ENCODE results near the gene SNUPN. TPM values are rescaled to one million over a fixed set of nuclear protein-coding genes. Genes with fewer than 3 reads are reported as not detected.
A peak's percentile ranks its signal among the peaks of the same experiment; 100 is the strongest.

SNUPN gene
- total RNA-seq, 3 donors from 2014 or later, result 18.7 to 23.9 (median 18.9) TPM

DNA sequence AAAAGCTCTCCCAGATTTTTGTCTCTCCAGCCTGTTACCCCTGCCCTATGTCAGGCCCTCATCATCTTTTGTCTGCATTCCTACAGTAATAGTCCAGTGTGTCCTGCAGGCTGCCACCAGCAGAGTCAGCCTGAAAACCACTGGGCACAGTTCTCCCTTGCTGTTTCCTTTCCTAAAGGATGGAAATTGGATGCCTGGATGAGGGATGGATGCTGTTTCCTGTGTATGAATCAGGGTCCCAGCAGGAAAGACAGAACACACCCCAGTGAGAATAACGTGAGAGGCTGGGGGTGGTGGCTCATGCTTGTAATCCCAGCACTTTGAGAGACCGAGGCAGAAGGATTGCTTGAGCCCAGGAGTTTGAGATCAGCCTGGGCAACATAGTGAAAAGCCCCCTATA lies 18.9 kb upstream of the SNUPN start:
- Histone ChIP-seq H3K4me3 (no peak overlapping the region), H3K36me3 (ENCODE audit: low read depth) (no peaks in the 10 kb centered on the region), H3K4me1 (ENCODE audit: low read depth) (peaks cover 17% of the 10 kb centered on the region), H3K9me3 (no peaks in the 10 kb centered on the region)
- ATAC-seq, result no peak
- DNase-seq, result no peak
- intact Hi-C loops (cut with DNase I, micrococcal nuclease), result loop anchor here in 1 of 2 donors (10.0 kb wide), 1 partner anchor 190 kb away; the partner anchor contains the start of gene SIN3A
- TF ChIP-seq, protein P1, sequence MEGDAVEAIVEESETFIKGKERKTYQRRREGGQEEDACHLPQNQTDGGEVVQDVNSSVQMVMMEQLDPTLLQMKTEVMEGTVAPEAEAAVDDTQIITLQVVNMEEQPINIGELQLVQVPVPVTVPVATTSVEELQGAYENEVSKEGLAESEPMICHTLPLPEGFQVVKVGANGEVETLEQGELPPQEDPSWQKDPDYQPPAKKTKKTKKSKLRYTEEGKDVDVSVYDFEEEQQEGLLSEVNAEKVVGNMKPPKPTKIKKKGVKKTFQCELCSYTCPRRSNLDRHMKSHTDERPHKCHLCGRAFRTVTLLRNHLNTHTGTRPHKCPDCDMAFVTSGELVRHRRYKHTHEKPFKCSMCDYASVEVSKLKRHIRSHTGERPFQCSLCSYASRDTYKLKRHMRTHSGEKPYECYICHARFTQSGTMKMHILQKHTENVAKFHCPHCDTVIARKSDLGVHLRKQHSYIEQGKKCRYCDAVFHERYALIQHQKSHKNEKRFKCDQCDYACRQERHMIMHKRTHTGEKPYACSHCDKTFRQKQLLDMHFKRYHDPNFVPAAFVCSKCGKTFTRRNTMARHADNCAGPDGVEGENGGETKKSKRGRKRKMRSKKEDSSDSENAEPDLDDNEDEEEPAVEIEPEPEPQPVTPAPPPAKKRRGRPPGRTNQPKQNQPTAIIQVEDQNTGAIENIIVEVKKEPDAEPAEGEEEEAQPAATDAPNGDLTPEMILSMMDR (IDR thresholded peaks at IDR 0.05), result no peak

DNA sequence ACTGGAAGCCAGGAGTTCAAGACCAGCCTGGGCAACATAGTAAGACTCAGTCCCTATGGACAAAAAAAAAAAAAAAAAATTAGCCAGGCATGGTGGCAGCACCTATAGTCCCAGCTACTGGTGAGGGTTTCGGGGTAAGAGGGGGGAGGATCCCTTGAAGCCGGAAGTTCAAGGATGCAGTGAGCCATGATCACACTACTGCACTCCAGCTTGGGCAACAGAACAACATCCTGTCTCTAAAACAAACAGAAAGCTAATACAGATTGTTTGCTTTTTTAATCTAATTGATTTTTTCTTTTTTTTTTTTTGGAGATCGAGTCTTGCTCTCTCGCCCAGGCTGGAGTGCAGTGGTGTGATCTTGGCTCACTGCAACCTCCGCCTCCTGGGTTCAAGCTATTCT lies 16.1 kb upstream of the SNUPN start:
- Histone ChIP-seq H3K36me3 (ENCODE audit: low read depth) (no peaks in the 10 kb centered on the region), H3K4me3 (no peak overlapping the region), H3K9me3 (no peaks in the 10 kb centered on the region), H3K4me1 (ENCODE audit: low read depth) (peaks cover 23% of the 10 kb centered on the region)
- TF ChIP-seq, protein P1 (IDR thresholded peaks at IDR 0.05), result no peak
- intact Hi-C loops (cut with DNase I, micrococcal nuclease), result loop anchor here in 1 of 2 donors (10.0 kb wide), 1 partner anchor 187 kb away; the partner anchor contains the start of gene SIN3A
- DNase-seq (no peak), ATAC-seq (no peak)

DNA sequence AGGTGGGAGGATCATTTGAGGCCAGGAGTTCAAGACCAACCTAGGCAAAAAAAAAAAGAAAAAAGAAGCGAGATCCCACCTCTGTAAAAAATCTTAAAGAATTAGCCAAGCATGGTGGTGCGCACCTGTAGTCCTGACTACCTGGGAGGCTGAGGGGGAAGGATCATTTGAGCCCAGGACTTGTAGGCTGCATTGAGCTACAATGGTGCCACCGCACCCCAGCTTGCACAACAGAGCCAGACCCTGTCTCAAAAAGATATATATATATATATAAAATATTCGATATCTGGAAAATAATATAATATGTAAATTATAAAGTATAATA lies 15.6 kb upstream of the SNUPN start:
- no peaks in the 10 kb centered on the region for H3K36me3 ChIP-seq (ENCODE audit: low read depth)
- TF ChIP-seq, protein P1 (IDR thresholded peaks at IDR 0.05), result no peak
- no peak for ATAC-seq
- intact Hi-C loops (cut with DNase I, micrococcal nuclease), result loop anchor here in 1 of 2 donors (10.0 kb wide), 1 partner anchor 186 kb away; the partner anchor contains the start of gene SIN3A
- no peaks in the 10 kb centered on the region for H3K9me3 ChIP-seq
- no peak for DNase-seq
- H3K4me1 ChIP-seq (ENCODE audit: low read depth), result peaks cover 23% of the 10 kb centered on the region
- H3K4me3 ChIP-seq, result no peak overlapping the region

DNA sequence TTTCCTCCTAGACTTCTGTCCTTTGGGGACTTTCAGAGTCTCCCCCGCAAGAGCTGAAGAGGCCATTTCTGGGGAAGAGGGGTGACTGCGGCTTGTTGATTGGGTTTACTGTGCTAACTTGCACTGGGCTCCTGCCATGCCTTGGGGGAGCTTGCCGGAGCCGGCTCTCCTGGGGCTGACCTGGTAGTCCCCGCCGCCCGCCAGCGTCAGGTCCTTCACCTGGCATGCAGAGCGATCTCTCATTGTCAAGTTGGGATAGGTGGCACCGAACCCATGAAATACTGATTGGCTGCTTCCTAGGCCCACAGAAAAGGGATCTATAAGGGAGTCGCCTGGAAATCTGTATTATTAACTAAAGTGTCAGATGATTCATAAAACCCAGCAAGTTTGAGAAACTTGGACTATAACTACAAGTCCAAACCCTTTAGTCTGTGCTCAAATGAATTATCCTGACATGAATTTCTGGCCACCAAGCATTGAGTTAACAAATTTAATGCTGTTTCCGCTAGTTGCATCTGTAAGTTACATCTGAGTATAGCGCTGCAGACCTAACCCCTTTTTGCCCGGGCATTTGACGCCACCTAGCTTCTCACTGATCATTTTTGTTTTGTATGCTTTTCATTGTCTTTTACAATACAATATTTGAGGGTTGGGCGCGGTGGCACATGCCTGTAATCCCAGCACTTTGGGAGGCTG lies 15.1 kb upstream of the SNUPN start:
- DNase-seq (peak in 2 of 3 donors; percentile 53 to 78), ATAC-seq (peak; percentile 31)
- Histone ChIP-seq H3K4me3 (peak overlapping the region; percentile 70), H3K9me3 (no peaks in the 10 kb centered on the region), H3K36me3 (ENCODE audit: low read depth) (no peaks in the 10 kb centered on the region), H3K4me1 (ENCODE audit: low read depth) (peaks cover 23% of the 10 kb centered on the region)
- TF ChIP-seq, protein P1 (IDR thresholded peaks at IDR 0.05), result no peak
- intact Hi-C loops (cut with DNase I, micrococcal nuclease), result loop anchor here in 1 of 2 donors (10.0 kb wide), 1 partner anchor 186 kb away; the partner anchor contains the start of gene SIN3A

DNA sequence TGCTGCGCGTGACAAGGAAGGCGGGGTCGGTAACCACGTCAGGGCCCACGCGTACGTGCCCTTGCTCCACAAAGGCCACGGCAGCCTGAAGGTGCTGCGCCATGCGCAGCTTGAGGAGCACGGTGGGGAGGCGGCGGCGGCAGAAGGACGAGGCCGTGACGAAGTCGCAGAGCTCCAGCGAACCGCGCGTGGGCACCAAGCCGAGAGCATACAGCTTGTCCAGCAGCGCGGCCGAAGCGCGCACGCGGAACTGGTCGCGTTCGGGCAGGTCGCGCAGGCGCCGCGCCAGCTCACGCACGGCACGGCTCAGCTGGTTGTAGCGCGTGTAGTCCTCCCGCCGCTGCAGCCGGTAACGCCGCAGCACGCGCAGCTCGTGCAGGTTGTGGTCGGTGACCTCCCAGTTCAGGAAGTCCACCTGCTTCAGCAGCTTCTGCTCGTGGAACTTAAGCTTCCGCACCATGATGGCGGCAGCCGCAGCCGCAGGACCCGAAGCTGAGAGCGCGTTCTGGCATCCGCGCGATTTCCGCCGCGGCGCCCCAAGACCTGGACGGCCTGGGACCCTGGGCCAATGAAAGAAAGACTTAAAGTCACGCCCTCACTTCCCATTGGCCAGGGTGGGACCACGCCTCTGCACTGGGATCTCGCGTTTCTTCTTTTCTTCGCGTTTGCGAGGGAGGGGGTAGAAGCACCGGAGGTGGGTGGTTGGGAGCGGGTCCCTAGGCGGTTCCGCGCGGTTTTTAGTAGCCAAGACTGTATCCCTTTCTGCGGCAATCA lies 14.4 kb upstream of the SNUPN start, which contains the start of gene IMP3:
Gene IMP3, minus strand, starts transcription at position 516 of the 774 bp plus-strand sequence. Its CDS starts 56 bp downstream, at position 460.
- intact Hi-C loops (cut with DNase I, micrococcal nuclease), result loop anchor here in 1 of 2 donors (10.0 kb wide), 1 partner anchor 185 kb away; the partner anchor contains the start of gene SIN3A
- peak; percentile 95 to 96 (median 96) for DNase-seq

More for the DNA sequence above, 14.4 kb upstream of the SNUPN start, which contains the start of gene IMP3:
- TF ChIP-seq, protein P1 (IDR thresholded peaks at IDR 0.05), result no peak
- H3K9me3 ChIP-seq, result no peaks in the 10 kb centered on the region
- no peaks in the 10 kb centered on the region for H3K36me3 ChIP-seq (ENCODE audit: low read depth)
- ATAC-seq, result peak; percentile 93
- peak within 1 kb of the TSS; percentile 70 for H3K4me3 ChIP-seq
- peaks cover 23% of the 10 kb centered on the region for H3K4me1 ChIP-seq (ENCODE audit: low read depth)

Measured in mucosa of descending colon (tissue), 3 donors.